OCI-LY3 (cell line): Measurements from ENCODE around the gene EPN3.

ENCODE experiments used
- H2AFZ ChIP-seq: fragments of 200-600, 300-600 bp; shearing (Covaris generic); 2 replicates; pipeline ENCODE4 v1.6.0; 2014; ENCODE audit warnings: antibody characterized with exemption, low read depth, low read length
- H3K27ac ChIP-seq: fragments of 200-600, 300-600 bp; sonication (generic); 2 replicates; pipeline ENCODE4 v1.5.1; 2014; ENCODE audit warnings: mild to moderate bottlenecking, low read length, moderate library complexity, mixed read lengths
- H3K27me3 ChIP-seq: fragments of 200-600, 300-600 bp; sonication (generic); 2 replicates; pipeline ENCODE4 v1.6.1; 2014; ENCODE audit warnings: low read depth, low read length, mixed read lengths
- H3K36me3 ChIP-seq: fragments of 200-600, 300-600 bp; sonication (generic); replicated peaks from 2 replicates; pipeline ENCODE3; 2014; ENCODE audit warnings: low read depth, low read length, mixed read lengths
- H3K4me1 ChIP-seq: fragments of 300-600, 200-600 bp; sonication (generic); 2 replicates; pipeline ENCODE4 v1.6.1; 2014; ENCODE audit warnings: low read length, mixed read lengths
- H3K4me2 ChIP-seq: fragments of 200-600, 300-600 bp; sonication (generic); 2 replicates; pipeline ENCODE4 v1.6.1; 2014; ENCODE audit warnings: low read length, mixed read lengths
- H3K4me3 ChIP-seq: fragments of 300-600, 200-600 bp; sonication (generic); 2 replicates; pipeline ENCODE4 v1.5.1; 2014; ENCODE audit warnings: antibody characterized with exemption, mild to moderate bottlenecking, low read length, moderate library complexity
- H3K79me2 ChIP-seq: fragments of 300-600, 200-600 bp; shearing (Covaris generic); 2 replicates; pipeline ENCODE4 v1.6.1; 2014; ENCODE audit warnings: mild to moderate bottlenecking, low read length, mixed read lengths
- H3K9ac ChIP-seq: fragments of 300-600, 200-600 bp; shearing (Covaris generic); 2 replicates; pipeline ENCODE4 v1.6.0; 2014; ENCODE audit warnings: mild to moderate bottlenecking, low read length, moderate library complexity
- H3K9me3 ChIP-seq: fragments of 200-600, 300-600 bp; shearing (Covaris generic); 2 replicates; pipeline ENCODE4 v1.6.1; 2014; ENCODE audit warnings: low read length, mixed read lengths; ENCODE audit not compliant: insufficient read depth
- H4K20me1 ChIP-seq: fragments of 200-600, 300-600 bp; sonication (generic); 2 replicates; pipeline ENCODE4 v1.6.1; 2016; ENCODE audit warnings: low read length, mixed read lengths; ENCODE audit not compliant: insufficient read depth
- EZH2phosphoT487 ChIP-seq: fragments of 200-600 bp; shearing (Covaris generic); IDR thresholded peaks from 2 replicates; pipeline ENCODE4 v1.6.1; 2018; ENCODE audit warnings: antibody characterized with exemption, mixed run types, low read depth
- TF ChIP-seq, protein P1 (sequence below): fragments of 200-600, 300-600 bp; sonication (generic); IDR thresholded peaks from 2 replicates; pipeline ENCODE4 v1.5.1; 2014; ENCODE audit warnings: antibody characterized with exemption, low read length, low read depth

The EPN3 gene

DNA sequence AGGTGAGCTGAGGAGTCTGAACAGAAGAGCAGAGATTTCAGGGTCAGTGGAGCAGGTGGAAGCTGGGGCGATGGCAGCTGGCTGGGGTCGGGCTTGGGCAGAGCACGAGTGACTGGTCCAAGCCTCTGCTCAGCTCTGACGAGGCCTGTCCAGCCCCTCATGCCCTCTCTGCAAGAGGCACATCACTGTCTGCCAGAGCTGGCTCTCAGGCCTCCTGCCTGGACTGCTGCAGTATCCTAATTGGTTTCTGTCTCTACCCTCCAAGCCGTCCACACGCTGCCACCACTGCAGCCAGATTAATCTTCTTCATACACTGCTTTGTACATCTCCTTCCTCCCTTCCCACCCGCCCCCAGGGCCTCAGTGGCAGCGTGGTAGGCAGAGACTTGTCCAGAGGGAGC is 53.4 kb downstream of the EPN3 start:
- Histone ChIP-seq H4K20me1 (no peaks in the 10 kb centered on the region), H3K9ac (no peak overlapping the region), H3K9me3 (no peaks in the 10 kb centered on the region), H3K4me2 (no peak overlapping the region), H2AFZ (no peak overlapping the region), H3K79me2 (no peaks in the 10 kb centered on the region), H3K4me1 (no peaks in the 10 kb centered on the region), H3K36me3 (no peaks in the 10 kb centered on the region), H3K27ac (no peak overlapping the region), H3K27me3 (peaks cover 46% of the 10 kb centered on the region), H3K4me3 (no peak overlapping the region)
- TF ChIP-seq EZH2phosphoT487, result no peak
- TF ChIP-seq, protein P1, sequence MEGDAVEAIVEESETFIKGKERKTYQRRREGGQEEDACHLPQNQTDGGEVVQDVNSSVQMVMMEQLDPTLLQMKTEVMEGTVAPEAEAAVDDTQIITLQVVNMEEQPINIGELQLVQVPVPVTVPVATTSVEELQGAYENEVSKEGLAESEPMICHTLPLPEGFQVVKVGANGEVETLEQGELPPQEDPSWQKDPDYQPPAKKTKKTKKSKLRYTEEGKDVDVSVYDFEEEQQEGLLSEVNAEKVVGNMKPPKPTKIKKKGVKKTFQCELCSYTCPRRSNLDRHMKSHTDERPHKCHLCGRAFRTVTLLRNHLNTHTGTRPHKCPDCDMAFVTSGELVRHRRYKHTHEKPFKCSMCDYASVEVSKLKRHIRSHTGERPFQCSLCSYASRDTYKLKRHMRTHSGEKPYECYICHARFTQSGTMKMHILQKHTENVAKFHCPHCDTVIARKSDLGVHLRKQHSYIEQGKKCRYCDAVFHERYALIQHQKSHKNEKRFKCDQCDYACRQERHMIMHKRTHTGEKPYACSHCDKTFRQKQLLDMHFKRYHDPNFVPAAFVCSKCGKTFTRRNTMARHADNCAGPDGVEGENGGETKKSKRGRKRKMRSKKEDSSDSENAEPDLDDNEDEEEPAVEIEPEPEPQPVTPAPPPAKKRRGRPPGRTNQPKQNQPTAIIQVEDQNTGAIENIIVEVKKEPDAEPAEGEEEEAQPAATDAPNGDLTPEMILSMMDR, result no peak

DNA sequence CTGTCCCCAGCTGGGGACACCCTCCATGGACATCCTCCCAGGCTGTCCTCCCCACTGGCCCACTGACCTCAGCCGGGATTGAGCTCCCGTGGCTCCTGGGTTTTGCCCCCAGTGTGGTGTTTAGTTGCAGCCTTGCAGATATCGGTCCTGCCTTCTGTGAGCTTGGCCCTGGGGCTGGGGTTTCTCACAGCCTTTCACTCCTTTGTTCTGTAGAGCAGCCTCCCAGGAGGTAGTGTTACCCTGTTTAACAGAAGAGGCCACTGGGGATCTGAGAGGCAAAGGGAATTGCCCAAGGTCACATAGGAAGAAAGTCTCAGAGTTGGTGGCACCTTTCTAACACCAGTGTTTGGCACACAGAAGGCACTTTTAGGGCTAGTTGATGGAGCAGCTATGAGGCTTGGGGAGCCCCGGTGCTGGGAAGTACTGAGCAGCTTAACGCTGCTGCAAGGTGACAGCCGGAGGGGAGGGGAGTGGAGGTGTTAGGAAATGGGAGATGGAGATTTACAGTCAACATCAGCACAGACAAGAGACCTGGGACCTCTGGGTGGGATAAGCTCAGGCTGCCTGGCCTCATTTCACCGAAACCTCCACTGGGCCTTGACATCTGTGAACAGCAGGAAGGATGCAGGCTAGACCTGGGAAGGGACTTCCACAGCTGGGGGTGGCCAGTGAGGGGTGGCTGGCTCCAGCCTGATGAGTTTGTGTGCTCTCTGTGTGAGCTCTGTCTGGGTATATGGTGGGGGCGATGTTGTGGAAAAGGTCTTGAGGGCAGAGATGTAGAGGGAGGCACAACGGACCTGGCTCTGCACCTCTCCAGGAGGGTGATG is 54.1 kb downstream of the EPN3 start:
- H3K27me3 ChIP-seq, result peaks cover 46% of the 10 kb centered on the region
- H2AFZ ChIP-seq, result no peak overlapping the region
- H3K79me2 ChIP-seq, result no peaks in the 10 kb centered on the region
- H4K20me1 ChIP-seq, result no peaks in the 10 kb centered on the region
- H3K4me1 ChIP-seq, result no peaks in the 10 kb centered on the region
- no peak overlapping the region for H3K9ac ChIP-seq
- no peak overlapping the region for H3K27ac ChIP-seq
- TF ChIP-seq, protein P1, result no peak
- no peak for TF ChIP-seq EZH2phosphoT487
- H3K4me3 ChIP-seq, result no peak overlapping the region
- no peaks in the 10 kb centered on the region for H3K9me3 ChIP-seq
- H3K4me2 ChIP-seq, result no peak overlapping the region
- H3K36me3 ChIP-seq, result no peaks in the 10 kb centered on the region

DNA sequence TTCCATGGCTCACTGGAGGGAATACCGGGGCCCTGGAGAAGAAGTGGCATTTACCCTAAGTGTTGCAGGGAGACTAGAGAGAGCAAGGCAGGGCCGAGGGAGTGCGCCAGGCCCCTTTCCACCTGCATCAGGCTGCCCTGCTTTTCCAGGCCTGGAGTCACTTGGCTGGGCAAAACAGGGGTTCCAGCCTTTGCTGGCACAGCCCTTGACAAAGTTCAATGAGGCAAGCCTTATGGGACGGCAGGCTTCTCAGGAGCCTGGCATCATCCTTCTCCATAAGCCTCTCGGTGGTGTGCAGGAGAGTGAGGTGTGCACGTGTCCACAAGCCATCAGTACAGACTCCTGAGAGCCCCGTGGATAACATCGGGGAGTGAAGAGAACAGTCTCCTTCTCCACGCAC is 55.0 kb downstream of the EPN3 start:
- Histone ChIP-seq H3K4me3 (no peak overlapping the region), H3K79me2 (no peaks in the 10 kb centered on the region), H3K27me3 (peaks cover 38% of the 10 kb centered on the region), H3K4me1 (no peaks in the 10 kb centered on the region), H3K27ac (no peak overlapping the region), H3K4me2 (no peak overlapping the region), H3K9me3 (no peaks in the 10 kb centered on the region), H3K36me3 (no peaks in the 10 kb centered on the region), H2AFZ (no peak overlapping the region), H3K9ac (no peak overlapping the region), H4K20me1 (no peaks in the 10 kb centered on the region)
- TF ChIP-seq, protein P1, result no peak
- no peak for TF ChIP-seq EZH2phosphoT487

DNA sequence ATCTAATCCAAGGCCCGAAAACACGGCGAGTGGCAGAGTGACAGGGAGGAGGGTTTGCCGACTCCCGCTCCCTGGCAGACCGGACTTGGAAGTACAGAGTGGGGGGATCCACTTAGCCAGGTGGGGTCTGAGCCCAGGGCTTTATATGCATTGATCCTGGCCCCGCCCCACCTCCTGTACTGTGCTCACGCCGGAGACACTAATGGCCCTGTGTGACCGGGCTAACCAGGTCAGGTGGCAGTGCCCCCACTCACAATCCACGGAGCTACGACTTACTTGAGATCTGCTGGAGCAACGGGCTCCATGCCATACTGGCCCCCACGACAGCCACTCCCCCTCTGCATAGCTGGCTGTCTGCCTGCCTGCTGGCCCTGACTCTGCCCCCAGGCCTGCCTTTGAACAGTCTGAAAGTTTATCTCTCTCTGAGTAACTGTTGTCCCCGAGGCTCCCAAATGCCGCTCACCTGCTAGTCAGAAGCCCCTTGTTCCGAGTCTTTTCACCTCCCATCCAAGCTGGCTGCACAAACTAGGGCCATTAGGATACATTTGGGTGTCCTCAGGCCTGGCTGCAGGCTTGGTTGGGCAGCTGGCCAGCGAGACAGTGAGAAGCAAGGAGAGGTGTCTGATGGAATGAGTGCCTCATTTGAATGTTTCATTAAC is 56.0 kb downstream of the EPN3 start:
- H3K9ac ChIP-seq, result no peak overlapping the region
- H3K79me2 ChIP-seq, result no peaks in the 10 kb centered on the region
- H3K4me1 ChIP-seq, result no peaks in the 10 kb centered on the region
- H3K36me3 ChIP-seq, result no peaks in the 10 kb centered on the region
- H3K4me3 ChIP-seq, result no peak overlapping the region
- H3K27me3 ChIP-seq, result peaks cover 33% of the 10 kb centered on the region
- H3K4me2 ChIP-seq, result no peak overlapping the region
- H3K27ac ChIP-seq, result no peak overlapping the region
- no peaks in the 10 kb centered on the region for H3K9me3 ChIP-seq
- H2AFZ ChIP-seq, result no peak overlapping the region
- no peaks in the 10 kb centered on the region for H4K20me1 ChIP-seq
- TF ChIP-seq EZH2phosphoT487, result no peak
- TF ChIP-seq, protein P1, result no peak
